ENCODE results near the gene CHL1. TPM values are rescaled to one million over a fixed set of nuclear protein-coding genes. Genes with fewer than 3 reads are reported as not detected.
"Not testable (repeated sequence)": the region's sequence is repeated elsewhere in the genome, so short reads cannot be mapped to it uniquely, and the experiment has no call there.

Gene CHL1
- total RNA-seq, 1 donor from 2014 or later = 9.9 TPM

DNA sequence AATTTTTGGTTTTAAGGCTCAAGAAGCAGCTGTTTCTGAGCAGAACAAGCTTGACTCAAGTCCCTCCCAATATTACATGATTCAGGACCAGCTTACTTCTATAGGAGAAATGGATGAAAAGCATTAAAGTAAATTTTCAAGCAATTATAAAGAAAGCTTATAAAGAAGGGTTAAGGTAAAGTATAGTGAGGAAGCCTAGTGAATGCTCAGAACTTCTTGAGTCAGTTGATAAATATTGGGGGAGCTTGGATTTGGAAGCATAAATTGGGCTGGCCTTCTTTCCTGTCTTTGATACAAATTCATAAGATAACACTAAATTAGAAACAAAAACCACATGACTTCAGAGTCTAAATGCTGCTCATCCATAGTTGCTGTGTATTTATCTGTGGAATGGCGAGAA is 156.0 kb downstream of the CHL1 start:
- Histone ChIP-seq H3K36me3 (ENCODE audit: control insufficient read depth in 3 of 3, insufficient read depth in 3 of 3, low read length in 3 of 3) (no peaks in the 10 kb centered on the region), H3K9me3 (ENCODE audit: control insufficient read depth in 3 of 3, low read length in 3 of 3) (no peaks in the 10 kb centered on the region), H3K9ac (ENCODE audit: low read depth in 1 of 3, low read length in 3 of 3) (no peak overlapping the region), H3K4me3 (ENCODE audit: low read length in 3 of 3) (no peak overlapping the region), H3K27ac (ENCODE audit: low read depth, low read length) (no peak overlapping the region), H3K4me1 (ENCODE audit: control insufficient read depth in 3 of 3, insufficient read depth in 3 of 3, low read length in 3 of 3) (peaks cover 6 to 9% (median 8%) of the 10 kb centered on the region in 3 donors), H3K27me3 (ENCODE audit: control insufficient read depth in 3 of 3, insufficient read depth in 3 of 3, low read length in 3 of 3) (no peaks in the 10 kb centered on the region)

DNA sequence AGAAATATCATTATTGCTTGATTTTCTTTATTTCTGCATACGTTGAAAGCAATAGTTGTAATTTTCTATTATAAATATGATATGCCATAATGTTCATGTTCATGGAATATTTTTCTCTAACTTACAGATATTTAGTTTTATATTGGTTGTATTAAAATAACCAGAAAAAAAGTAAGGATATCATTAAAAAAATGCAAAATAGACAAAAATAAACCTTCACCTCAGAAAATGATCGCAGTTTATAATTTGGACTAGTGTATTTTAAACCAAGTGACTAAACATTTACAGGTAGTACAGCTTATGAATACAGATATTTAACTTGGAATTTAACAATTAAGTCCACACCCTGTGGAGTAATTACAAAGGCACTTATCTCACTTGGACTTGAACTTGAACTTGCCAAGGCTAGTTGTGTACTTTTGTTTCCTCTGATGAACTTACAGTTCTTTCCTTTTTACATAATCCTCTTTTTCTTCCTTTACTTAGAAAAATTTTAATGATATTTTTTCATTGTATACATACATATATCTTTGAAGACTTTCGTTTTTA is 156.7 kb downstream of the CHL1 start:
- no peak overlapping the region for H3K27ac ChIP-seq (ENCODE audit: low read depth, low read length)
- no peak overlapping the region for H3K9ac ChIP-seq (ENCODE audit: low read depth in 1 of 3, low read length in 3 of 3)
- peaks cover 6 to 12% (median 11%) of the 10 kb centered on the region in 3 donors for H3K4me1 ChIP-seq (ENCODE audit: control insufficient read depth in 3 of 3, insufficient read depth in 3 of 3, low read length in 3 of 3)
- H3K4me3 ChIP-seq (ENCODE audit: low read length in 3 of 3) = no peak overlapping the region
- no peaks in the 10 kb centered on the region for H3K36me3 ChIP-seq (ENCODE audit: control insufficient read depth in 3 of 3, insufficient read depth in 3 of 3, low read length in 3 of 3)
- no peaks in the 10 kb centered on the region for H3K27me3 ChIP-seq (ENCODE audit: control insufficient read depth in 3 of 3, insufficient read depth in 3 of 3, low read length in 3 of 3)
- no peaks in the 10 kb centered on the region for H3K9me3 ChIP-seq (ENCODE audit: control insufficient read depth in 3 of 3, low read length in 3 of 3)

DNA sequence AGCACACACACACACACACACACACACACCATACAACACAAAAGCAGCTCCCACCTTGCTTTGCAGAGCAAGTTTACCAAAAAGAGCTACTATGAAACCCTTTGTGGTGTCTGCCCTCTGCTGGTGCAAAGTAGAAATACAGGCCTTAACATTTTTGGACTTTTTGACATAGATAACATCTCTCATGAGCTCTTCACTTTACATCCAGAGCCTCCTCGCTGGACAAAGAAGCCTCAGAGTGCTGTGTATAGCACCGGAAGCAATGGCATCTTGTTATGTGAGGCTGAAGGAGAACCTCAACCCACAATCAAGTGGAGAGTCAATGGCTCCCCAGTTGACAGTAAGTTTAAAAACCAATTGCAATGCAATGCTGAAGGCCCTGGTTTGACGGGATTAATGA is 157.9 kb downstream of the CHL1 start:
- H3K27ac ChIP-seq (ENCODE audit: low read depth, low read length) = no peak overlapping the region
- no peaks in the 10 kb centered on the region for H3K36me3 ChIP-seq (ENCODE audit: control insufficient read depth in 3 of 3, insufficient read depth in 3 of 3, low read length in 3 of 3)
- H3K9me3 ChIP-seq (ENCODE audit: control insufficient read depth in 3 of 3, low read length in 3 of 3) = no peaks in the 10 kb centered on the region
- no peaks in the 10 kb centered on the region for H3K27me3 ChIP-seq (ENCODE audit: control insufficient read depth in 3 of 3, insufficient read depth in 3 of 3, low read length in 3 of 3)
- no peak overlapping the region for H3K9ac ChIP-seq (ENCODE audit: low read depth in 1 of 3, low read length in 3 of 3)
- H3K4me1 ChIP-seq (ENCODE audit: control insufficient read depth in 3 of 3, insufficient read depth in 3 of 3, low read length in 3 of 3) = peaks cover 6 to 12% (median 11%) of the 10 kb centered on the region in 3 donors
- H3K4me3 ChIP-seq (ENCODE audit: low read length in 3 of 3) = no peak overlapping the region

DNA sequence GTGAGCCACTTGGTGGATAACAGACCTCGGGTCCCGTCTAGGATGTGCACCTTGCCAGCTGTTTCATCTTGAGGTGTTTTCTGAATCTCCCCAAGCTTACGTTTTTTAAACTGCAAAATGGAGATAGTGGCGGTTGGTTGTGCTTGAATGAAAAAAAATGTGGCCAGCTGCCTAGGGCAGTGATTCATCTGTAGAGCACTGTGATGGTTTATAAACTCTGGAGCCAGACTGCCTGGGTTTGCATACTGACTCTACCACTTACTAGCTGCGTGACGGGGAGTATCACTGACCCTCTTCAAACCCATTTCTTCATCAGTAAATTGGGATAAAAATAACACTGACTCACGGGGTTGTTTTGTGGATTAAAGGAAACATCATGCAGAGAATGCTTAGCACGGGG is 159.1 kb downstream of the CHL1 start:
- Histone ChIP-seq H3K9me3 (ENCODE audit: control insufficient read depth in 3 of 3, low read length in 3 of 3) (no peaks in the 10 kb centered on the region), H3K9ac (ENCODE audit: low read depth in 1 of 3, low read length in 3 of 3) (no peak overlapping the region), H3K27me3 (ENCODE audit: control insufficient read depth in 3 of 3, insufficient read depth in 3 of 3, low read length in 3 of 3) (no peaks in the 10 kb centered on the region), H3K36me3 (ENCODE audit: control insufficient read depth in 3 of 3, insufficient read depth in 3 of 3, low read length in 3 of 3) (no peaks in the 10 kb centered on the region), H3K27ac (ENCODE audit: low read depth, low read length) (no peak overlapping the region), H3K4me3 (ENCODE audit: low read length in 3 of 3) (no peak overlapping the region), H3K4me1 (ENCODE audit: control insufficient read depth in 3 of 3, insufficient read depth in 3 of 3, low read length in 3 of 3) (peaks cover 6 to 12% (median 11%) of the 10 kb centered on the region in 3 donors)

DNA sequence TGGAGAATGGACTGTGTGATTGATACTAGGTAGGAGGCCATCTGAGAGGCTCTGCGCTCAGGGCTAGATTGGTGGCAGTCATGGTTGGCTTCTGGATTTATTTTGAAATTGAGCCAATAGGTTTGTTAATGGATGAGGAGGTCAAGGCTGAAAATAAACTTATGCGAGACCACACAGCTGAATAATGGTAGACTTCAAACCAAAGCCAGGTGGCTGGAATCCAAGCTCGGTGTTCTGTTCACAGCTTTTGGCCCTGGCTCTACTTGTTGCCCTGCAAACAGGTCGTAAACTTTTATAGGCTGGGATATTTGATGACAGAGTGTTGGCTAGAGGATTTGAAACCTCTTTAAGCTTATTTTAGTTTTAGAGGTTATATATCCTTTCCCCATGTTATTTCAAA is 160.4 kb downstream of the CHL1 start:
- Histone ChIP-seq H3K9me3 (ENCODE audit: control insufficient read depth in 3 of 3, low read length in 3 of 3) (no peaks in the 10 kb centered on the region), H3K27me3 (ENCODE audit: control insufficient read depth in 3 of 3, insufficient read depth in 3 of 3, low read length in 3 of 3) (no peaks in the 10 kb centered on the region), H3K9ac (ENCODE audit: low read depth in 1 of 3, low read length in 3 of 3) (no peak overlapping the region), H3K4me3 (ENCODE audit: low read length in 3 of 3) (peak overlapping the region in 1 of 3 donors; percentile 14), H3K36me3 (ENCODE audit: control insufficient read depth in 3 of 3, insufficient read depth in 3 of 3, low read length in 3 of 3) (no peaks in the 10 kb centered on the region), H3K27ac (ENCODE audit: low read depth, low read length) (peak overlapping the region; percentile 11), H3K4me1 (ENCODE audit: control insufficient read depth in 3 of 3, insufficient read depth in 3 of 3, low read length in 3 of 3) (peaks cover 6 to 12% (median 11%) of the 10 kb centered on the region in 3 donors)

DNA sequence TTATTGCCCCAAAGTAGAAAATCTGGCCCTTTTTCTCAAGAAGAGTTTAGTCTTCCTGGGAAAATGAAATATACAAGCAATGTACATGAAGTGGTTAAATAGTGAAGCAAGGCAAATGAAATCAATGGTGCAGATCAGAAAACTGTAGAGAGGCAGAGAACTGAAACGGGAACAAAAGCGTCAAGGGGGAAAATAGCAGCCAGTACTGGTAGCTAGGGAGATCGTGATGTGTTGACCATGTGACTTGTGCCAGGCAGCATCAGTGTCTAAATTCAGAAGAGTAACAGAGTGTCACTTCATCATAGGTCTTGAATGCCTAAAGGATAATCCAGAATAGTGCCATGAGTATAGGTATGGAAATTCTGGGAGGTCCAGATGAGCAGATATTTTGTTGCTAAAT is 163.1 kb downstream of the CHL1 start:
- H3K4me3 ChIP-seq (ENCODE audit: low read length in 3 of 3) = no peak overlapping the region
- peaks cover 6 to 12% (median 11%) of the 10 kb centered on the region in 3 donors for H3K4me1 ChIP-seq (ENCODE audit: control insufficient read depth in 3 of 3, insufficient read depth in 3 of 3, low read length in 3 of 3)
- no peaks in the 10 kb centered on the region for H3K36me3 ChIP-seq (ENCODE audit: control insufficient read depth in 3 of 3, insufficient read depth in 3 of 3, low read length in 3 of 3)
- no peak overlapping the region for H3K9ac ChIP-seq (ENCODE audit: low read depth in 1 of 3, low read length in 3 of 3)
- H3K27me3 ChIP-seq (ENCODE audit: control insufficient read depth in 3 of 3, insufficient read depth in 3 of 3, low read length in 3 of 3) = no peaks in the 10 kb centered on the region
- H3K27ac ChIP-seq (ENCODE audit: low read depth, low read length) = no peak overlapping the region
- H3K9me3 ChIP-seq (ENCODE audit: control insufficient read depth in 3 of 3, low read length in 3 of 3) = no peaks in the 10 kb centered on the region

DNA sequence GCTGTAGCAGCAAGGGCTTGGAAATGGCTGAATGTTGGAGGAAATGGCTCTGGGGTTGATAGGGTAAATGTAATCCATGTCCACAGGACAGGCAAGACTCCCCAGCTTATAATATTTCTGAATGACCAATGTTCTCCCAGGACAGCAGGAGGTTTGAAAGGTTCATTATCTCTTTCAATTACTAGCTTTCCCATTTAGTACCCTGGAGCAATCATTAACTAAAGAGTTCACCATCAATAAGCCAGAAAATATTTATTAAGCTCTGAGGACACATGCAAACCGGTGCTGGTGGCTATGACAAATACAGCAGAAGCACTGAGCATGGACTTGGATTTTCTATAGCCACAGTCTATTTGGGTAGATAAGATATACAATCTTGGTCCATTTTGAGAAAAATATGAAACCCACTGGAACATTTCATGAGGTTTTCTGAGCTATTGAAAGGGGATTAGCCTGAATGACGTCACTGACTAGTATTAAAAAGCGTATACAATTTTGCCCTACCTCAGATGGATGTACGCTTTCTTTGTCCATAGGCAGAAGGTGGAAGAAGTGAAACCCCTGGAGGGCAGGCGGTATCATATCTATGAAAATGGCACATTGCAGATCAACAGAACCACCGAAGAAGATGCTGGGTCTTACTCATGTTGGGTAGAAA is 166.2 kb downstream of the CHL1 start:
- H3K36me3 ChIP-seq (ENCODE audit: control insufficient read depth in 3 of 3, insufficient read depth in 3 of 3, low read length in 3 of 3) = no peaks in the 10 kb centered on the region
- no peak overlapping the region for H3K4me3 ChIP-seq (ENCODE audit: low read length in 3 of 3)
- no peak overlapping the region for H3K9ac ChIP-seq (ENCODE audit: low read depth in 1 of 3, low read length in 3 of 3)
- no peak overlapping the region for H3K27ac ChIP-seq (ENCODE audit: low read depth, low read length)
- H3K27me3 ChIP-seq (ENCODE audit: control insufficient read depth in 3 of 3, insufficient read depth in 3 of 3, low read length in 3 of 3) = no peaks in the 10 kb centered on the region
- no peaks in the 10 kb centered on the region for H3K9me3 ChIP-seq (ENCODE audit: control insufficient read depth in 3 of 3, low read length in 3 of 3)
- peaks cover 0 to 3% (median under 1%) of the 10 kb centered on the region in 3 donors for H3K4me1 ChIP-seq (ENCODE audit: control insufficient read depth in 3 of 3, insufficient read depth in 3 of 3, low read length in 3 of 3)

DNA sequence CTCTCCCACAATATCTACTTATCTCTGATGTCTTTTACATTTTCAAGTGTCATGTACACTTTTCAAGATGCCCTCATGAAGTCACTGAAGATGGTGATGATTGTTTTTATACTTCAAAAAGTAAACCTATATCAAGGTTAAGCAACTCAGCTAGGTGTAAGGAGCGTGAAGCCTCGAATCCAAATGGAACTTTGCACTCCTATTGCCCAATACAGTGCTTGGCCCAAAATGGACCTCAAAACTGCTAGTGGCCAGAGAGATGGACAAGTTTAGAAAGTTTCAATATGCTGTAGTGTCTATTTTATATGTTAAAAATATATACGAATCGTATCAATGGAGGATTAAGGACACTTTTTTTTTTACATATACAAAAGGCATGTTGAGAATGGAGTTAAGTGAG is 167.7 kb downstream of the CHL1 start:
- H3K4me3 ChIP-seq (ENCODE audit: low read length in 3 of 3) = no peak overlapping the region
- no peak overlapping the region for H3K27ac ChIP-seq (ENCODE audit: low read depth, low read length)
- H3K9me3 ChIP-seq (ENCODE audit: control insufficient read depth in 3 of 3, low read length in 3 of 3) = no peaks in the 10 kb centered on the region
- no peaks in the 10 kb centered on the region for H3K36me3 ChIP-seq (ENCODE audit: control insufficient read depth in 3 of 3, insufficient read depth in 3 of 3, low read length in 3 of 3)
- H3K4me1 ChIP-seq (ENCODE audit: control insufficient read depth in 3 of 3, insufficient read depth in 3 of 3, low read length in 3 of 3) = no peaks in the 10 kb centered on the region
- no peak overlapping the region for H3K9ac ChIP-seq (ENCODE audit: low read depth in 1 of 3, low read length in 3 of 3)
- no peaks in the 10 kb centered on the region for H3K27me3 ChIP-seq (ENCODE audit: control insufficient read depth in 3 of 3, insufficient read depth in 3 of 3, low read length in 3 of 3)

DNA sequence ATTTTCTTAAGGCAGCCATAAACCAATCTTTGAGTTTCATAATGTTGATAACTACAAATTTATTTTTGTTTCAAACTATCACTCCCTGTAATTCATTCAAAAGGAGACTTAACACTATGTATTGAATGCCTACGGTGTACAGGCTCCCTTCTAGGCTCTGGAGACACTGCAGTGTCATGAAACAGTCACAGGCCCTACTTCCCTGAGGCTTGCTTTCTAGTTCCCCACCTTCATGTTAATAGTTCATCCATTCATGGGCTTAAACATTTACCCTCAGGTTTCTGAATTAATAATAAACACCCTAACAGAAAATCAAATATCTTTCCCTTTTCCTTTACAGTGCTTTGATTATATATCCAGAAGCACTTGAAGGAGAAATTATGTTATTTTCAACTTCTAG is 168.7 kb downstream of the CHL1 start:
- Histone ChIP-seq H3K9ac (ENCODE audit: low read depth in 1 of 3, low read length in 3 of 3) (no peak overlapping the region), H3K36me3 (ENCODE audit: control insufficient read depth in 3 of 3, insufficient read depth in 3 of 3, low read length in 3 of 3) (no peaks in the 10 kb centered on the region), H3K27me3 (ENCODE audit: control insufficient read depth in 3 of 3, insufficient read depth in 3 of 3, low read length in 3 of 3) (no peaks in the 10 kb centered on the region), H3K4me1 (ENCODE audit: control insufficient read depth in 3 of 3, insufficient read depth in 3 of 3, low read length in 3 of 3) (no peaks in the 10 kb centered on the region), H3K9me3 (ENCODE audit: control insufficient read depth in 3 of 3, low read length in 3 of 3) (no peaks in the 10 kb centered on the region), H3K4me3 (ENCODE audit: low read length in 3 of 3) (no peak overlapping the region), H3K27ac (ENCODE audit: low read depth, low read length) (no peak overlapping the region)

DNA sequence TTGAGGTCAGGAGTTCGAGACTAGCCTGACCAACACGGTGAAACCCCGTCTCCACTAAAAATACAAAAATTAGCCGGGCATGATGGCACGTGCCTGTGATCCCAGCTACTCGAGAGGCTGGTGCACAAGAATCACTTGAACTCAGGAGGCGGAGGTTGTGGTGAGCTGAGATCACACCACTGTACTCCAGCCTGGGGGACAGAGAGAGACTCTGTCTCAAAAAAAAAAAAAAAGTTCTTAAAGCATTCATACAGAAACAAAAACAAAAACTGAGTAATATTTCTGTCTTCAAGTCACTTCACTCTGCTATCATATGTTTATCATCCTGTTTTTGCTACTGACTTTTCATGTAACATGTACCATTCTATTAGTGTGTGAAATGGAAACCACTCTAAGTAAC is 169.7 kb downstream of the CHL1 start:
- not testable (repeated sequence) for H3K4me1 ChIP-seq (ENCODE audit: control insufficient read depth in 3 of 3, insufficient read depth in 3 of 3, low read length in 3 of 3); H3K27me3 ChIP-seq (ENCODE audit: control insufficient read depth in 3 of 3, insufficient read depth in 3 of 3, low read length in 3 of 3); H3K27ac ChIP-seq (ENCODE audit: low read depth, low read length); H3K9me3 ChIP-seq (ENCODE audit: control insufficient read depth in 3 of 3, low read length in 3 of 3); H3K9ac ChIP-seq (ENCODE audit: low read depth in 1 of 3, low read length in 3 of 3); H3K36me3 ChIP-seq (ENCODE audit: control insufficient read depth in 3 of 3, insufficient read depth in 3 of 3, low read length in 3 of 3); H3K4me3 ChIP-seq (ENCODE audit: low read length in 3 of 3)
